Esophagus muscularis mucosa (tissue), 3 donors: ENCODE results near the gene MAL.

Experiments
- CTCF ChIP-seq, 3 experiments: fragments of 200-600 bp in 2 of 3; fragments of 450-650 bp in 1 of 3; sonication (generic) in 2 of 3; IDR thresholded peaks; one replicate each; pipeline ENCODE4 v1.5.1; 2017 to 2019; ENCODE audit warnings: antibody characterized with exemption in 3 of 3, mild to moderate bottlenecking in 2 of 3, moderate library complexity in 1 of 3
- POLR2A ChIP-seq: fragments of 450-650 bp; IDR thresholded peaks from one replicate; pipeline ENCODE4 v1.6.1; 2017; ENCODE audit warnings: antibody characterized with exemption, moderate library complexity, mild to moderate bottlenecking, low read depth

- TF ChIP-seq POLR2A (no peak), CTCF (IDR thresholded peaks at IDR 0.05) (no peak)
Measured at GRCh38 chr2:95047629-95048510, 22.4 kb downstream of the MAL start.
